Epithelial cell of esophagus (primary cell): Measurements from ENCODE around the gene ARFGEF3.
A peak's percentile ranks its signal among the peaks of the same experiment; 100 is the strongest.

Experiments used
- DNase-seq: peaks from one replicate; pipeline ENCODE4 v3.0.0; 2010; ENCODE audit warnings: low read depth
- H3K4me3 ChIP-seq: 2 replicates; pipeline ENCODE4 v1.5.1; 2011; ENCODE audit warnings: mild to moderate bottlenecking, low read length, control low read depth
- CTCF ChIP-seq: IDR thresholded peaks from 2 replicates; pipeline ENCODE4 v1.5.1; 2011; ENCODE audit warnings: low read depth, mild to moderate bottlenecking, low read length, control low read depth, inconsistent platforms; ENCODE audit not compliant: insufficient read depth; ENCODE audit errors: missing control alignments

ARFGEF3 gene

GRCh38 chr6:138296786-138297185, 135.0 kb downstream of the ARFGEF3 start:
- no peak for TF ChIP-seq CTCF
- no peak overlapping the region for H3K4me3 ChIP-seq

GRCh38 chr6:138297761-138298298, 136.1 kb downstream of the ARFGEF3 start:
- peak; percentile 39 for DNase-seq
- H3K4me3 ChIP-seq, result no peak overlapping the region
- TF ChIP-seq CTCF, result peak; percentile 14

More at GRCh38 chr6:138296786-138297185, 135.0 kb downstream of the ARFGEF3 start:
- DNase-seq, result no peak

DNA sequence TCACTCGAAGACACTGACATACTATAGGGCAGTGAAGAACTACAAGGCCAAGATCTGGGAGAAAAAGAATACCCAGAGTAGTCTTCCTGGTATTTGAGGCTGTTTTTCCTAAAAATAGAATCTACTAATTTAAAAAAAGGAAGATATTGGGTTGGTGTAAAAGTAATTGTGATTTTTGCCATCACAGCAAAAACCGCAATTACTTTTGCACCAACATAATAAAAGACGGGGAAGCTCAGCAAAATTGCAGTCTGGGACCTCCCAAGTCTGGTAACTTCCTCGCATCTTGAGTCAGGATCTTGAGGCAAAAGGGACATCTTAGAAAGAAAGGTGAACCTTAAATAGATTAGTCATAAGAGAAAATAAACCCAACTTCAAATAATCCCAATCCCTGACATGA, 138.7 kb downstream of the ARFGEF3 start:
- H3K4me3 ChIP-seq, result no peak overlapping the region
- no peak for TF ChIP-seq CTCF
- DNase-seq, result no peak

DNA sequence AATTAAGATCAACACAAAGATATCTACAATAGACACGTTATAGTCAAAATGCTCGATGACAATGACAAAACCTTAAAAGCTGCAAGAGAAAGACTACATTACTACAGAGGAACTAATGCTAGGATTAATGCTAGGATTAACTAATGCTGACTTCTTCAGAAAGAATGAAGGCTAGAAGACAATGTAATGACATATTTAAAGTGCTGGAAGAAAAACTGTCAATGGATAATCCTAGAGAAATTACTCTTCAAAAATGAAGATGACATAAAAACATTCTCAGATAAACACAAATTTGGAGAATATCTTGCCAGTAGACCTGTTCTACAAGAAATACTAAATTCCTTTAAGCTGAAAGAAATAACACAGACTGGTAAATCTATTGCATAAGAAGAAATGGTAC, 140.8 kb downstream of the ARFGEF3 start:
- DNase-seq, result no peak
- no peak overlapping the region for H3K4me3 ChIP-seq
- TF ChIP-seq CTCF, result no peak

- no peak for TF ChIP-seq CTCF
- DNase-seq, result peak; percentile 94
- no peak overlapping the region for H3K4me3 ChIP-seq
Measured at GRCh38 chr6:138307352-138307751, 145.6 kb downstream of the ARFGEF3 start.

GRCh38 chr6:138307816-138308730, 146.3 kb downstream of the ARFGEF3 start:
- H3K4me3 ChIP-seq, result no peak overlapping the region
- TF ChIP-seq CTCF, result peak; percentile 15
- peak; percentile 43 for DNase-seq
